HepG2 (cell line): ENCODE data around the gene CCDC106. TPM values are rescaled to one million over a fixed set of nuclear protein-coding genes. Genes with fewer than 3 reads are reported as not detected.

Experiments
- ELF3 ChIP-seq: IDR thresholded peaks from 2 replicates; pipeline ENCODE4 v1.6.1; 2016; ENCODE audit warnings: missing genetic modification reagents, missing compliant biosample characterization
- GATA4 ChIP-seq: sonication (generic); IDR thresholded peaks from 2 replicates; pipeline ENCODE4 v1.6.1; 2016; ENCODE audit warnings: antibody characterized with exemption, low read depth, borderline replicate concordance
- HDAC2 ChIP-seq: sonication (generic); formaldehyde crosslinking; IDR thresholded peaks from 2 replicates; pipeline ENCODE4 v1.4.0; 2020; ENCODE audit warnings: missing genetic modification reagents
- MAZ ChIP-seq, 2 experiments: sonication (generic) in 1 of 2; formaldehyde crosslinking in 1 of 2; IDR thresholded peaks; 2 replicates each; pipeline versions ENCODE4 v1.5.0 to v1.6.1; 2012 to 2020; ENCODE audit warnings: low read depth in 2 of 2, mild to moderate bottlenecking in 2 of 2, borderline replicate concordance in 1 of 2, improper control_type of control experiment in 1 of 2, low read length in 1 of 2, missing genetic modification reagents in 1 of 2, moderate library complexity in 1 of 2
- NFIB ChIP-seq: sonication (generic); formaldehyde crosslinking; IDR thresholded peaks from 2 replicates; pipeline ENCODE4 v1.9.0; 2021; ENCODE audit warnings: missing genetic modification reagents, mild to moderate bottlenecking, borderline replicate concordance
- ZBTB10 ChIP-seq: sonication (generic); formaldehyde crosslinking; IDR thresholded peaks from 2 replicates; pipeline ENCODE4 v1.4.0; 2020; ENCODE audit warnings: missing genetic modification reagents, borderline replicate concordance
- ZNF34 ChIP-seq: sonication (generic); formaldehyde crosslinking; IDR thresholded peaks from 2 replicates; pipeline ENCODE4 v1.4.0; 2020; ENCODE audit warnings: mild to moderate bottlenecking, missing genetic modification reagents, borderline replicate concordance
- ZNF550 ChIP-seq: sonication (generic); formaldehyde crosslinking; IDR thresholded peaks from 2 replicates; pipeline ENCODE4 v1.4.0; 2020; ENCODE audit warnings: mild to moderate bottlenecking, missing genetic modification reagents, borderline replicate concordance
- ZNF558 ChIP-seq: sonication (generic); formaldehyde crosslinking; IDR thresholded peaks from 2 replicates; pipeline ENCODE4 v1.9.0; 2022; ENCODE audit warnings: mild to moderate bottlenecking, missing genetic modification reagents, borderline replicate concordance
- ZNF644 ChIP-seq: IDR thresholded peaks from 2 replicates; pipeline ENCODE4 v1.6.1; 2016; ENCODE audit warnings: low read depth
- ZNF772 ChIP-seq: sonication (generic); formaldehyde crosslinking; IDR thresholded peaks from 2 replicates; pipeline ENCODE4 v1.5.0; 2020; ENCODE audit warnings: mild to moderate bottlenecking, missing genetic modification reagents
- ZNF83 ChIP-seq: sonication (generic); formaldehyde crosslinking; IDR thresholded peaks from 2 replicates; pipeline ENCODE4 v1.4.0; 2020; ENCODE audit warnings: missing genetic modification reagents, mild to moderate bottlenecking, borderline replicate concordance
- ZNF879 ChIP-seq: sonication (generic); formaldehyde crosslinking; IDR thresholded peaks from 2 replicates; pipeline ENCODE4 v1.8.1; 2023; ENCODE audit warnings: missing genetic modification reagents
- polyA plus RNA-seq, 8 experiments: library from polyadenylated mRNA; depleted of rRNA in 3 of 8; stranded (reverse) in 7 of 8; unstranded in 1 of 8; fragments of >200 nt; fragmentation: Illumina TruSeq in 4 of 8; extraction: Trizol in 4 of 8; gene quantifications; 2 replicates each; pipeline versions ENCODE4 v1.2.1 to v1.2.3, GENCODE V29; 2011 to 2016; ENCODE audit warnings: low read depth in 4 of 8, missing spikeins in 1 of 8, mixed read lengths in 1 of 8; ENCODE audit not compliant: insufficient read depth in 1 of 8
- total RNA-seq, 5 experiments: library from RNA; depleted of rRNA; stranded (reverse); fragments of >200 nt; fragmentation: Illumina TruSeq; extraction: Trizol; gene quantifications; 2 replicates each; pipeline ENCODE4 v1.2.3, GENCODE V29; 2016; ENCODE audit warnings: low read depth in 1 of 5
- TF ChIP-seq, protein P1 (sequence below): sonication (generic); formaldehyde crosslinking; IDR thresholded peaks from 2 replicates; pipeline ENCODE4 v1.5.0; 2020; ENCODE audit warnings: mild to moderate bottlenecking, missing genetic modification reagents
- TF ChIP-seq, protein P2 (sequence below): sonication (generic); formaldehyde crosslinking; IDR thresholded peaks from 2 replicates; pipeline ENCODE4 v1.4.0; 2020; ENCODE audit warnings: mild to moderate bottlenecking, missing genetic modification reagents, borderline replicate concordance
- TF ChIP-seq, protein P3 (sequence below): sonication (generic); formaldehyde crosslinking; conservative IDR thresholded peaks from 2 replicates; pipeline ENCODE4 v1.8.0; 2022; ENCODE audit warnings: mild to moderate bottlenecking, moderate library complexity, missing genetic modification reagents
- TF ChIP-seq, protein P4 (sequence below): sonication (generic); formaldehyde crosslinking; IDR thresholded peaks from 2 replicates; pipeline ENCODE4 v1.9.0; 2021; ENCODE audit warnings: missing genetic modification reagents, borderline replicate concordance

Gene CCDC106
- total and polyA plus RNA-seq, 2 of the 13 experiments (the other 11 are each of a cell fraction or from before 2014, with no cell fraction given), result 4.7 to 8.8 TPM

DNA sequence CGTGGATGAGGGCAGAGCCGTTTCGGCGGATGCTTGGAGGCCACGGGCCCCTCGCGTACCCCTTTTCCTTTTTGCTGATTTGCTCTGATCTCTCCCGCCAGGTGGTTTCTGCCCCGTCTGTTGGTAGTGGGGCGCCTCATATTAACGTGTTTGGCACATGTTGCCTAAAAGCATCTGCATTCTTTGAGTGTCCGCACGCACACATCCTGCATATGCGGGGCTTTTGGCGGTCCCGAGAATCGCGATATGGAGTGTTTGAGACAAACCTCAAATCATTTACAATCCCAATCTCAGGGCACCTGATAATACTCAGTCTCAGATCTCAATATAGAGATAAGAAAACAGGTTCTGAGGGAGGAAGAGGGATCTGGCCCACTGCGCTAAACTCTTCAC, 7.6 kb downstream of the CCDC106 start (continued):
- TF ChIP-seq, protein P1, sequence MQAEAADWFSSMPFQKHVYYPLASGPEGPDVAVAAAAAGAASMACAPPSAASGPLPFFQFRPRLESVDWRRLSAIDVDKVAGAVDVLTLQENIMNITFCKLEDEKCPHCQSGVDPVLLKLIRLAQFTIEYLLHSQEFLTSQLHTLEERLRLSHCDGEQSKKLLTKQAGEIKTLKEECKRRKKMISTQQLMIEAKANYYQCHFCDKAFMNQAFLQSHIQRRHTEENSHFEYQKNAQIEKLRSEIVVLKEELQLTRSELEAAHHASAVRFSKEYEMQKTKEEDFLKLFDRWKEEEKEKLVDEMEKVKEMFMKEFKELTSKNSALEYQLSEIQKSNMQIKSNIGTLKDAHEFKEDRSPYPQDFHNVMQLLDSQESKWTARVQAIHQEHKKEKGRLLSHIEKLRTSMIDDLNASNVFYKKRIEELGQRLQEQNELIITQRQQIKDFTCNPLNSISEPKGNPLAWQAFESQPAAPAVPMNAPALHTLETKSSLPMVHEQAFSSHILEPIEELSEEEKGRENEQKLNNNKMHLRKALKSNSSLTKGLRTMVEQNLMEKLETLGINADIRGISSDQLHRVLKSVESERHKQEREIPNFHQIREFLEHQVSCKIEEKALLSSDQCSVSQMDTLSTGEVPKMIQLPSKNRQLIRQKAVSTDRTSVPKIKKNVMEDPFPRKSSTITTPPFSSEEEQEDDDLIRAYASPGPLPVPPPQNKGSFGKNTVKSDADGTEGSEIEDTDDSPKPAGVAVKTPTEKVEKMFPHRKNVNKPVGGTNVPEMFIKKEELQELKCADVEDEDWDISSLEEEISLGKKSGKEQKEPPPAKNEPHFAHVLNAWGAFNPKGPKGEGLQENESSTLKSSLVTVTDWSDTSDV, result no peak
- TF ChIP-seq MAZ (IDR thresholded peaks at IDR 0.05; ENCODE audit: borderline replicate concordance, low read depth, low read length) (no peak), MAZ (CRISPR knock-in tag; IDR thresholded peaks at IDR 0.05; ENCODE audit: low read depth) (no peak), GATA4 (no peak), ELF3 (CRISPR knock-in tag) (no peak), ZBTB10 (CRISPR knock-in tag) (no peak), ZNF34 (CRISPR knock-in tag) (no peak), ZNF83 (no peak), ZNF550 (CRISPR knock-in tag) (no peak), ZNF772 (CRISPR knock-in tag) (no peak), ZNF879 (CRISPR knock-in tag) (no peak), ZNF558 (CRISPR knock-in tag) (no peak), NFIB (CRISPR knock-in tag) (no peak), ZNF644 (no peak), HDAC2 (no peak)
- TF ChIP-seq, protein P2, sequence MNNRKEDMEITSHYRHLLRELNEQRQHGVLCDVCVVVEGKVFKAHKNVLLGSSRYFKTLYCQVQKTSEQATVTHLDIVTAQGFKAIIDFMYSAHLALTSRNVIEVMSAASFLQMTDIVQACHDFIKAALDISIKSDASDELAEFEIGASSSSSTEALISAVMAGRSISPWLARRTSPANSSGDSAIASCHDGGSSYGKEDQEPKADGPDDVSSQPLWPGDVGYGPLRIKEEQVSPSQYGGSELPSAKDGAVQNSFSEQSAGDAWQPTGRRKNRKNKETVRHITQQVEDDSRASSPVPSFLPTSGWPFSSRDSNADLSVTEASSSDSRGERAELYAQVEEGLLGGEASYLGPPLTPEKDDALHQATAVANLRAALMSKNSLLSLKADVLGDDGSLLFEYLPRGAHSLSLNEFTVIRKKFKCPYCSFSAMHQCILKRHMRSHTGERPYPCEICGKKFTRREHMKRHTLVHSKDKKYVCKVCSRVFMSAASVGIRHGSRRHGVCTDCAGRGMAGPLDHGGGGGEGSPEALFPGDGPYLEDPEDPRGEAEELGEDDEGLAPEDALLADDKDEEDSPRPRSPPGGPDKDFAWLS (CRISPR knock-in tag), result no peak
- TF ChIP-seq, protein P3, sequence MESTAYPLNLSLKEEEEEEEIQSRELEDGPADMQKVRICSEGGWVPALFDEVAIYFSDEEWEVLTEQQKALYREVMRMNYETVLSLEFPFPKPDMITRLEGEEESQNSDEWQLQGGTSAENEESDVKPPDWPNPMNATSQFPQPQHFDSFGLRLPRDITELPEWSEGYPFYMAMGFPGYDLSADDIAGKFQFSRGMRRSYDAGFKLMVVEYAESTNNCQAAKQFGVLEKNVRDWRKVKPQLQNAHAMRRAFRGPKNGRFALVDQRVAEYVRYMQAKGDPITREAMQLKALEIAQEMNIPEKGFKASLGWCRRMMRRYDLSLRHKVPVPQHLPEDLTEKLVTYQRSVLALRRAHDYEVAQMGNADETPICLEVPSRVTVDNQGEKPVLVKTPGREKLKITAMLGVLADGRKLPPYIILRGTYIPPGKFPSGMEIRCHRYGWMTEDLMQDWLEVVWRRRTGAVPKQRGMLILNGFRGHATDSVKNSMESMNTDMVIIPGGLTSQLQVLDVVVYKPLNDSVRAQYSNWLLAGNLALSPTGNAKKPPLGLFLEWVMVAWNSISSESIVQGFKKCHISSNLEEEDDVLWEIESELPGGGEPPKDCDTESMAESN (CRISPR knock-in tag), result no peak
- TF ChIP-seq, protein P4, sequence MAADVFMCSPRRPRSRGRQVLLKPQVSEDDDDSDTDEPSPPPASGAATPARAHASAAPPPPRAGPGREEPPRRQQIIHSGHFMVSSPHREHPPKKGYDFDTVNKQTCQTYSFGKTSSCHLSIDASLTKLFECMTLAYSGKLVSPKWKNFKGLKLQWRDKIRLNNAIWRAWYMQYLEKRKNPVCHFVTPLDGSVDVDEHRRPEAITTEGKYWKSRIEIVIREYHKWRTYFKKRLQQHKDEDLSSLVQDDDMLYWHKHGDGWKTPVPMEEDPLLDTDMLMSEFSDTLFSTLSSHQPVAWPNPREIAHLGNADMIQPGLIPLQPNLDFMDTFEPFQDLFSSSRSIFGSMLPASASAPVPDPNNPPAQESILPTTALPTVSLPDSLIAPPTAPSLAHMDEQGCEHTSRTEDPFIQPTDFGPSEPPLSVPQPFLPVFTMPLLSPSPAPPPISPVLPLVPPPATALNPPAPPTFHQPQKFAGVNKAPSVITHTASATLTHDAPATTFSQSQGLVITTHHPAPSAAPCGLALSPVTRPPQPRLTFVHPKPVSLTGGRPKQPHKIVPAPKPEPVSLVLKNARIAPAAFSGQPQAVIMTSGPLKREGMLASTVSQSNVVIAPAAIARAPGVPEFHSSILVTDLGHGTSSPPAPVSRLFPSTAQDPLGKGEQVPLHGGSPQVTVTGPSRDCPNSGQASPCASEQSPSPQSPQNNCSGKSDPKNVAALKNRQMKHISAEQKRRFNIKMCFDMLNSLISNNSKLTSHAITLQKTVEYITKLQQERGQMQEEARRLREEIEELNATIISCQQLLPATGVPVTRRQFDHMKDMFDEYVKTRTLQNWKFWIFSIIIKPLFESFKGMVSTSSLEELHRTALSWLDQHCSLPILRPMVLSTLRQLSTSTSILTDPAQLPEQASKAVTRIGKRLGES, result no peak
